PC-3 (cell line): ENCODE data around the gene GOSR1. TPM values are rescaled to one million over a fixed set of nuclear protein-coding genes. Genes with fewer than 3 reads are reported as not detected.
"Not testable (repeated sequence)": the region's sequence is repeated elsewhere in the genome, so short reads cannot be mapped to it uniquely, and the experiment has no call there.

Experiments
- ATAC-seq: fragments of 200-7000 bp; cut with Tn5 transposase; 2 replicates; pipeline ENCODE4 v1.9.1; 2020; ENCODE audit warnings: mild to moderate bottlenecking, moderate library complexity
- BruUV-seq: library from RNA; stranded (reverse); fragments of 400-500 nt; replicated peaks from 2 replicates; lab custom pipeline; 2021; lab: Mats Ljungman, UMichigan
- CTCF ChIA-PET: fragments of 300-600 bp; sonication (Branson Sonifier 250); formaldehyde crosslinking; loops from one replicate; lab custom pipeline; 2022; ENCODE audit warnings: antibody characterized with exemption; lab: Charles Lee
- POLR2A ChIA-PET: fragments of 300-600 bp; sonication (Branson Sonifier 250); formaldehyde crosslinking; loops from one replicate; lab custom pipeline; 2022; ENCODE audit warnings: antibody characterized with exemption; ENCODE audit not compliant: unreplicated experiment; lab: Charles Lee
- DNase-seq: peaks from one replicate; pipeline ENCODE4 v3.0.0-alpha.2; 2015
- H2AFZ ChIP-seq: fragments of 300-600 bp; sonication (generic); 2 replicates; pipeline ENCODE4 v1.6.0; 2016; ENCODE audit warnings: antibody characterized with exemption, low read length
- H3F3A ChIP-seq: fragments of 300-600 bp; sonication (generic); one replicate; pipeline ENCODE4 v1.6.0; 2017; ENCODE audit warnings: antibody characterized with exemption, low read length, control low read depth, mild to moderate bottlenecking; ENCODE audit not compliant: unreplicated experiment
- H3K27ac ChIP-seq: fragments of 300-600 bp; sonication (generic); 2 replicates; pipeline ENCODE4 v1.5.1; 2016; ENCODE audit warnings: mild to moderate bottlenecking, low read length
- H3K27me3 ChIP-seq: fragments of 300-600 bp; sonication (generic); 2 replicates; pipeline ENCODE4 v1.6.1; 2016; ENCODE audit warnings: low read length, mixed read lengths
- H3K36me3 ChIP-seq: fragments of 300-600 bp; sonication (generic); 2 replicates; pipeline ENCODE4 v1.6.1; 2016; ENCODE audit warnings: low read depth, mixed run types, low read length, mixed read lengths
- H3K4me1 ChIP-seq: fragments of 300-600 bp; sonication (generic); 2 replicates; pipeline ENCODE4 v1.5.1; 2016; ENCODE audit warnings: low read length; ENCODE audit not compliant: insufficient read depth
- H3K4me2 ChIP-seq: fragments of 300-600 bp; sonication (generic); 2 replicates; pipeline ENCODE4 v1.6.0; 2016; ENCODE audit warnings: low read length
- H3K4me3 ChIP-seq: fragments of 300-600 bp; sonication (generic); 2 replicates; pipeline ENCODE4 v1.5.1; 2016; ENCODE audit warnings: mild to moderate bottlenecking, low read length, mixed read lengths
- H3K79me2 ChIP-seq: fragments of 300-600 bp; sonication (generic); 2 replicates; pipeline ENCODE4 v1.6.1; 2017; ENCODE audit warnings: low read length, mixed read lengths
- H3K9ac ChIP-seq: fragments of 300-600 bp; sonication (generic); 2 replicates; pipeline ENCODE4 v1.6.0; 2016; ENCODE audit warnings: mild to moderate bottlenecking, low read length
- H3K9me2 ChIP-seq: fragments of 300-600 bp; sonication (generic); replicated peaks from 2 replicates; pipeline ENCODE4 v1.6.1; 2016; ENCODE audit warnings: mixed run types, low read length, mixed read lengths
- H3K9me3 ChIP-seq: fragments of 300-600 bp; sonication (generic); 2 replicates; pipeline ENCODE4 v1.6.1; 2016; ENCODE audit warnings: low read length, mixed read lengths
- H4K20me1 ChIP-seq: fragments of 300-600 bp; sonication (generic); 2 replicates; pipeline ENCODE4 v1.6.1; 2016; ENCODE audit warnings: low read length, mixed read lengths
- EZH2 ChIP-seq: fragments of 300-600 bp; sonication (generic); IDR thresholded peaks from one replicate; pipeline ENCODE4 v1.6.1; 2017; ENCODE audit warnings: antibody characterized with exemption, mild to moderate bottlenecking, low read length; ENCODE audit not compliant: unreplicated experiment
- EZH2phosphoT487 ChIP-seq: fragments of 300-600 bp; sonication (generic); IDR thresholded peaks from 2 replicates; pipeline ENCODE4 v1.6.1; 2018; ENCODE audit warnings: mild to moderate bottlenecking, antibody characterized with exemption, low read length, borderline replicate concordance
- intact Hi-C: fragments of 100-400 bp; cut with micrococcal nuclease; formaldehyde crosslinking; loops from 2 replicates; pipeline ENCODE4 v1.9.0; 2023
- total RNA-seq: library from RNA; depleted of rRNA; stranded (reverse); fragments of >200 nt; gene quantifications from 2 replicates; pipeline ENCODE4 v1.2.3, GENCODE V29; 2014
- TF ChIP-seq, protein P1 (sequence below): fragments of 300-600 bp; sonication (generic); conservative IDR thresholded peaks from 2 replicates; pipeline ENCODE4 v1.5.1; 2017; ENCODE audit warnings: antibody characterized with exemption, low read depth, mild to moderate bottlenecking, low read length

GOSR1 gene
- total RNA-seq, 1 experiment from 2014 or later: 22.2 TPM

DNA sequence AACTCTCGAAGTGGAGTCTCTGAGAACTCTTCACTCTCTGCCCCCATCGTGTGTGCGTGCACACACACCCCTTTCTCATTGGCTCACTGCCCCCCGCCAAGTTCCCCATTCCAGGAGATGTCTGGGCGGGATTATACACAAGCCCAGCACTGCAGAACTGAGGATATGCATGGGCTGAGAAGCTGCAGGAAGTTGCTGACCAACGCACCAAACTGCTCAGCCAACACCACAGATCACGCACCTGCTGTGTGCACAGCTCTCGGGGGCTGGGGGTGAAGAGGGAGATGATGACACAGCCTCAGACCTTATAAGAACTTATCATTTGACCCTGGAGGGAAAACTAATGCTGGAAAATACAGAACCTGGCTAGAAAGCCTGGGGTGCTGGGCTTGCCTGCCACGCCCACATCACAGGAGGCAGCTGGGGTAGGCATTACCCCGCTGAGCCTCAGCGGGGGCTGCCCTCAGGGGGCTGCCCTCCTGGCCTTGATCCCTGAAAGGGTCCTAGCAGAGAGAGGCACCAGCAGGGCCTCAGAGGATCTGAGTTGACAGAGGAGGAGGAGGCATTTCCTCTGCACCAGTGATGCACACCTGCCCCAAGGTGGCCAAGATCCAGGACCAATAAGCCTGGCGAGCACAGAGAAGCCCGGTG is 87.3 kb downstream of the GOSR1 start:
- DNase-seq, H3F3A ChIP-seq, H3K36me3 ChIP-seq, H3K4me3 ChIP-seq, H3K4me1 ChIP-seq, BruUV-seq, intact Hi-C loops, H3K79me2 ChIP-seq, H3K27me3 ChIP-seq, H2AFZ ChIP-seq, ATAC-seq, H3K27ac ChIP-seq, H3K4me2 ChIP-seq, H3K9ac ChIP-seq, H3K9me2 ChIP-seq, H3K9me3 ChIP-seq, CTCF ChIA-PET, H4K20me1 ChIP-seq, POLR2A ChIA-PET: not testable (repeated sequence)

DNA sequence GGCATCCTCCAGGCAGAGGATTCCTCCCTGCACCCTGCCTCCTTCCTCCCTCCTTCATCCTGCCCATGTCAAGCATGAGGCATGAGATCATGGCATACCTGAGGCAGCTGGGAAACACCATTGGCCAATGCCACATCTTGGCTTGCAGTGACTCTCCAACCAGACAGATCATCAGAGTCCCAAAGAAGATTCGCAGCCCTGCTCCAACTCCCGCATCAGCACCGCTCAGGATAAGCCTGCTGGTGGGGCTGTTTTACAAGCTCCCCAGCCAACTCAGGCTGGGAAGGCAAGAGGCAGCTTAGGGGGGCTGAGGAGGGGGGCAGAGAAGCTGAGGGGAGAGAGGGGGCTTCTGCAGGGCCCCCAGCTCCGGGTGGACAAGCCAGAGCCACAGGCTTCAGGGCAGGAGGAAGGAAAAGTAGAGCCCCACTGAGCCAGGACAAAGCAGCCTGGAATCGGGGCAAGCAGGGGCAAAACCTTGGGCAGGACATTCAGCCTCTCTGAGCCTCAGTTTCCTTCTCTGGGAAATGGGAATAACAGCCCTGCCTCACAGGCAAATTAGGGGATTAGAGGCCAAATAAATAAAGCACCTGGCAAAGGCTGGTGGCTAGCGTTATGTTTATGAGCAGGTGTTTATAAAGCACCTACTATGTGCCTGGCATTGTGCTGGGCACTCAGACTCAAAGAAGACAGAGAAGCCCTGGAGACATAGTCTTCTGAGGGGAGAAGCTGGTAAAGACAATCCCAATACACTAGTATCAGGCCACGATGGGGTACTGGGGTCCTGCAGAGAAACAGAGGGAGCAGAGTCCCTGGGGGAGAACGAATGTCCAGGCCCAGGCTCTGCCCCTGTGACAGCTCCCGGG is 88.1 kb downstream of the GOSR1 start:
- no peaks in the 10 kb centered on the region for H3K79me2 ChIP-seq
- no peaks in the 10 kb centered on the region for H3K4me1 ChIP-seq
- H3K9me3 ChIP-seq: no peaks in the 10 kb centered on the region
- no peak for TF ChIP-seq EZH2phosphoT487
- TF ChIP-seq, protein P1, sequence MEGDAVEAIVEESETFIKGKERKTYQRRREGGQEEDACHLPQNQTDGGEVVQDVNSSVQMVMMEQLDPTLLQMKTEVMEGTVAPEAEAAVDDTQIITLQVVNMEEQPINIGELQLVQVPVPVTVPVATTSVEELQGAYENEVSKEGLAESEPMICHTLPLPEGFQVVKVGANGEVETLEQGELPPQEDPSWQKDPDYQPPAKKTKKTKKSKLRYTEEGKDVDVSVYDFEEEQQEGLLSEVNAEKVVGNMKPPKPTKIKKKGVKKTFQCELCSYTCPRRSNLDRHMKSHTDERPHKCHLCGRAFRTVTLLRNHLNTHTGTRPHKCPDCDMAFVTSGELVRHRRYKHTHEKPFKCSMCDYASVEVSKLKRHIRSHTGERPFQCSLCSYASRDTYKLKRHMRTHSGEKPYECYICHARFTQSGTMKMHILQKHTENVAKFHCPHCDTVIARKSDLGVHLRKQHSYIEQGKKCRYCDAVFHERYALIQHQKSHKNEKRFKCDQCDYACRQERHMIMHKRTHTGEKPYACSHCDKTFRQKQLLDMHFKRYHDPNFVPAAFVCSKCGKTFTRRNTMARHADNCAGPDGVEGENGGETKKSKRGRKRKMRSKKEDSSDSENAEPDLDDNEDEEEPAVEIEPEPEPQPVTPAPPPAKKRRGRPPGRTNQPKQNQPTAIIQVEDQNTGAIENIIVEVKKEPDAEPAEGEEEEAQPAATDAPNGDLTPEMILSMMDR: no peak
- TF ChIP-seq EZH2: no peak
- intact Hi-C loops: no loop called here
- no peaks in the 10 kb centered on the region for H3K9me2 ChIP-seq
- H3K27ac ChIP-seq: no peak overlapping the region
- H4K20me1 ChIP-seq: no peaks in the 10 kb centered on the region
- H3K4me2 ChIP-seq: no peak overlapping the region
- H3K27me3 ChIP-seq: no peaks in the 10 kb centered on the region
- ChIA-PET CTCF (no interaction called here), POLR2A (no interaction called here)
- H3K4me3 ChIP-seq: no peak overlapping the region
- H3F3A ChIP-seq: no peaks in the 10 kb centered on the region
- no peak for DNase-seq
- no peak overlapping the region for H2AFZ ChIP-seq
- H3K9ac ChIP-seq: no peak overlapping the region
- ATAC-seq: no peak
- H3K36me3 ChIP-seq: no peaks in the 10 kb centered on the region
- BruUV-seq: no TSS peak

DNA sequence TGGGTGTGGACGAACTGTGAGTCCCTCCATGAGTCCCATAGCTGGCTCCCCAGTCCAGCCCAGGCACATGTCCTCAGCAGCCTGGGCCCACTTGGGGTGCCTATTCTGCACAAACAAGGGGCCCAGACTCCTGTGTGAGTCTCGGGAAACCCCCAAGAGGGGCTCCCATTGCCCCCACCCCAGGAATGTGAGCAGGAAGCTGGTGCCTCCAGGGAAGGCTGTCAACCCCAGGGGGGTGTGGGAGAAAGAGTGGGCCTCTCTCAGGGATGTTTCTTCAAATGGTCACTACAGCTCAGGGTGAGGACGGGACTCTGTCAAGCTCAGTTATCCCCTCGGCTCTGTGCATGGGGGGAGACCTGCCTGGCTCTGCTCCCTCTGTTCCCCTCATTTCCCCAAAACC is 88.9 kb downstream of the GOSR1 start:
- H3K27me3 ChIP-seq, H3K36me3 ChIP-seq, POLR2A ChIA-PET, H3K9me2 ChIP-seq, H4K20me1 ChIP-seq, H3K4me3 ChIP-seq, H2AFZ ChIP-seq, H3K27ac ChIP-seq, intact Hi-C loops, H3K79me2 ChIP-seq, H3F3A ChIP-seq, H3K4me1 ChIP-seq, H3K9ac ChIP-seq, H3K9me3 ChIP-seq, DNase-seq, ATAC-seq, BruUV-seq, H3K4me2 ChIP-seq, CTCF ChIA-PET: not testable (repeated sequence)

DNA sequence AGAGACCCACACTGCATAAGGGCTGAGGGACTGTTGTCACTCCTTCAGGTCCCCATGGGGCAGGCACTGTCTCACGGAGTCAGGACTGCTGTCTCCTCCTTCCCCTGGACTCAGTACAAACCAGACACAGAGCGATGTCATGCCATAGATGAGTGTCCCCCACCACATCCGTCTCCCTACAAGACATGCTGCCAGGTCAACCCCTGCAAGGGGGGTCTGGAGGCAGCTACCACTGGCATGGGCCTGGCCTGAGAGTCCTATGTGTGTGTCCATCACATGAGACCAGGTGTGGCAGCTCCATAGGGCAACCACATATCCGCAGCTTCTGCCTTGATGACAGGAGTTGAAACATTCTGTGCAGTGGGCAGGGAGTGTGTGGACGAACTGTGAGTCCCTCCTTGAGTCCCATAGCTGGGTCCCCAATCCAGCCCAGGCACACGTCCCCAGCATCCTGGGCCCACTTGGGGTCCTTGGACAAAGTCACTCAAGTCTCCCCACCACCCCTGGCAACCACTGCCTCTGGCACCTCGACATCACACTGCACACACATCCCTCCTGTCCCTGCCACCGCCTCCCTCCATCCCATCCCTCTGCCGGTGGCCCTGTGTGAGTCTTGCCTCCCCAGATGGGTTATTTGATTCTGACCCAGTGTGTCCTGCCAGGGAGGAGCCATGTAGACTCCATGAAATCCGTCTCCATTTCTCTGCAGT is 89.5 kb downstream of the GOSR1 start:
- H3F3A ChIP-seq, H3K79me2 ChIP-seq, H3K9ac ChIP-seq, BruUV-seq, H3K9me3 ChIP-seq, H3K27me3 ChIP-seq, H3K4me3 ChIP-seq, intact Hi-C loops, ATAC-seq, H3K4me2 ChIP-seq, H3K27ac ChIP-seq, H3K9me2 ChIP-seq, H3K4me1 ChIP-seq, H2AFZ ChIP-seq, H4K20me1 ChIP-seq, DNase-seq, CTCF ChIA-PET, POLR2A ChIA-PET, H3K36me3 ChIP-seq: not testable (repeated sequence)
